AG09309 (cell line): ENCODE results near the gene ACKR2.

ENCODE experiments used
- DNase-seq: peaks from one replicate; pipeline ENCODE4 v3.0.0-alpha.2; 2010; ENCODE audit warnings: low read depth
- H3K4me3 ChIP-seq: 2 replicates; pipeline ENCODE4 v1.5.1; 2011; ENCODE audit warnings: mild to moderate bottlenecking, low read depth, low read length, moderate library complexity; ENCODE audit not compliant: control insufficient read depth
- TF ChIP-seq, protein P1 (sequence below): IDR thresholded peaks from 2 replicates; pipeline ENCODE4 v1.5.1; 2011; ENCODE audit warnings: mild to moderate bottlenecking, low read depth, low read length, inconsistent platforms; ENCODE audit not compliant: insufficient read depth, control insufficient read depth; ENCODE audit errors: missing control alignments

Gene ACKR2

GRCh38 chr3:42844815-42845214 is 35.6 kb downstream of the ACKR2 start:
- no peak overlapping the region for H3K4me3 ChIP-seq
- TF ChIP-seq, protein P1, sequence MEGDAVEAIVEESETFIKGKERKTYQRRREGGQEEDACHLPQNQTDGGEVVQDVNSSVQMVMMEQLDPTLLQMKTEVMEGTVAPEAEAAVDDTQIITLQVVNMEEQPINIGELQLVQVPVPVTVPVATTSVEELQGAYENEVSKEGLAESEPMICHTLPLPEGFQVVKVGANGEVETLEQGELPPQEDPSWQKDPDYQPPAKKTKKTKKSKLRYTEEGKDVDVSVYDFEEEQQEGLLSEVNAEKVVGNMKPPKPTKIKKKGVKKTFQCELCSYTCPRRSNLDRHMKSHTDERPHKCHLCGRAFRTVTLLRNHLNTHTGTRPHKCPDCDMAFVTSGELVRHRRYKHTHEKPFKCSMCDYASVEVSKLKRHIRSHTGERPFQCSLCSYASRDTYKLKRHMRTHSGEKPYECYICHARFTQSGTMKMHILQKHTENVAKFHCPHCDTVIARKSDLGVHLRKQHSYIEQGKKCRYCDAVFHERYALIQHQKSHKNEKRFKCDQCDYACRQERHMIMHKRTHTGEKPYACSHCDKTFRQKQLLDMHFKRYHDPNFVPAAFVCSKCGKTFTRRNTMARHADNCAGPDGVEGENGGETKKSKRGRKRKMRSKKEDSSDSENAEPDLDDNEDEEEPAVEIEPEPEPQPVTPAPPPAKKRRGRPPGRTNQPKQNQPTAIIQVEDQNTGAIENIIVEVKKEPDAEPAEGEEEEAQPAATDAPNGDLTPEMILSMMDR: no peak

DNA sequence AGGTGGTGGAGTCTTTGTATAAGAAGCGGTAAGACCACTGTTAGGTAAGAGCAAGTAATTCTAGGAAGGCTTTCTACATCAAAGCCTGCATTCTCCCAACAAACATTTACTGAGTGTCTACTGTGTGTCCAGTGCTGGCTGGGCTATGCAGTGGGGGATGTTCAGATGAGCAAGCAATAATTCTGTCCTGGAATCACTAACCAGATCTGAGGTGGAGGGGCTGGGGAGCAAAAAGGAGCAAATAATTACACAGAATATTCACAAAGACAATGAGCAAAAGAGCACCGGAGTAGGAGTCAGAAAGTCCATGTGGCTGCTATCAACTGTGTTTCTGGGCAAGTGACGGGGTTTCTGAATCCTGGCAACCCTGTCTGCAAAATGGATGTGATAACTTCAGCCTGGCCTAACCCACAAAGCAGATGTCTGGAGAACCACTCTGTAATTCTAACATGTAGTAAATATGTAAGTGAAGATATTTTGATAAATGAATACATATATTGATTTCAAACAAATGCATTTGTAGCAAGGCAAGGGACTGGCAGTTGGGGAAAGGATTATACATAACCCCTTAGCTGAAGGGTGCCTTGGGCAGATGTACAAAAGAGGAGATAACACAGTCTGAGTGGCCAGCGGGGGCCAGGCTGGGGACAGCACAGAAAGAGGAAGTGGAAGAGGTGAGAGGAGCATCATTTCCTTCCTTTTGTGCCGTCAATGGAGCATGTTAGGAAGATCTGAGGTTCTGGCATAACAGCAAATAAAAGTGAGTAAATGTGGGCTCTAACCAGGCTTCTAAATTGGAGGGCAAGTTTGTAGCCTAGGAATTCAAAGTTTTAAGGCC is 37.7 kb downstream of the ACKR2 start:
- H3K4me3 ChIP-seq: no peak overlapping the region
- no peak for DNase-seq
- TF ChIP-seq, protein P1: no peak

More at GRCh38 chr3:42844815-42845214, 35.6 kb downstream of the ACKR2 start:
- no peak for DNase-seq

- no peak for DNase-seq
- H3K4me3 ChIP-seq: no peak overlapping the region
- TF ChIP-seq, protein P1: no peak
Measured at GRCh38 chr3:42847731-42848130, 38.5 kb downstream of the ACKR2 start.

- TF ChIP-seq, protein P1: no peak
- no peak overlapping the region for H3K4me3 ChIP-seq
- no peak for DNase-seq
Measured at GRCh38 chr3:42849017-42849416, 39.8 kb downstream of the ACKR2 start.

DNA sequence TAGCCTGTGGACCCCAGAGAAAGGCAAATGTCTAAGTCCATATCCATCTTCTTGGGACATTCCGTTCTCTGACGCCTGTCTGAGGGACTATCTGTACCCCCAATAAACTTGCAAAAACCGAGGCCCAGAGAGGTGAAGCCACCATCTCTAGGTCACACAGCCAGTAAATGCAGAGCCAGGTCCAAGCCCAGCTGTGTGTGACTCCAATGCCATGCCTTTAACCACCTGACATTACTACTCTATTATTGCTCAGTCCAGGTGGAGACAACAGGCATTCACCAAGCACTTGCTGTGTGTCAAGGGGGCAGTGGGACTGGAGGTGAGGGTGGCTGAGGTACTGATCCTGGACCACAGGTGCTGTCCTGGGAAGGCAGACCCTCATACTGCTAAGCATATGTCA is 41.0 kb downstream of the ACKR2 start:
- no peak overlapping the region for H3K4me3 ChIP-seq
- DNase-seq: no peak

GRCh38 chr3:42851228-42851834 is 42.1 kb downstream of the ACKR2 start:
- TF ChIP-seq, protein P1: no peak
- H3K4me3 ChIP-seq: no peak overlapping the region
- DNase-seq: no peak

More for the DNA sequence above, 41.0 kb downstream of the ACKR2 start:
- TF ChIP-seq, protein P1: no peak
